K562 (cell line): ENCODE results near the gene SPAG7. TPM values are rescaled to one million over a fixed set of nuclear protein-coding genes. Genes with fewer than 3 reads are reported as not detected.

Experiments used
- ATF1 ChIP-seq, 2 experiments: fragments of 450-650 bp in 1 of 2; IDR thresholded peaks; 2 replicates each; pipeline ENCODE4 v1.6.1; 2016; ENCODE audit warnings: missing compliant biosample characterization in 1 of 2, missing genetic modification characterization in 1 of 2
- EGR1 ChIP-seq: fragments of 450-650 bp; conservative IDR thresholded peaks from 2 replicates; pipeline ENCODE4 v1.6.1; 2017; ENCODE audit warnings: mild to moderate bottlenecking
- ELF1 ChIP-seq: fragments of 200-800 bp; sonication (Bioruptor generic); IDR thresholded peaks from 2 replicates; pipeline ENCODE4 v1.6.1; 2016; ENCODE audit warnings: missing genetic modification characterization, missing compliant biosample characterization
- EZH2 ChIP-seq: IDR thresholded peaks from 2 replicates; pipeline ENCODE4 v1.6.1; 2012; ENCODE audit warnings: low read depth, mild to moderate bottlenecking, inconsistent platforms, low read length, borderline replicate concordance
- MYC ChIP-seq, 2 experiments: fragments of 250-450 bp in 1 of 2; sonication (Bioruptor Pico) in 1 of 2; IDR thresholded peaks; 2 replicates each; pipeline versions ENCODE4 v1.5.1 to v1.6.1; 2012 to 2021; ENCODE audit warnings: low read depth in 2 of 2, borderline replicate concordance in 1 of 2, improper control_type of control experiment in 1 of 2, low read length in 1 of 2, mild to moderate bottlenecking in 1 of 2, moderate library complexity in 1 of 2
- RFX1 ChIP-seq: fragments of 450-650 bp; IDR thresholded peaks from 2 replicates; pipeline ENCODE4 v1.6.1; 2016; ENCODE audit warnings: mild to moderate bottlenecking, moderate library complexity
- SRSF7 ChIP-seq: fragments of 200-400 bp; formaldehyde crosslinking; optimal IDR thresholded peaks from 2 replicates; pipeline ENCODE3; 2017; ENCODE audit warnings: mild to moderate bottlenecking, low read depth, low read length
- TCF7L2 ChIP-seq: fragments of 150-350 bp; IDR thresholded peaks from 2 replicates; pipeline ENCODE4 v1.6.1; 2016; ENCODE audit warnings: low read depth, mild to moderate bottlenecking, low read length, moderate library complexity
- ZNF133 ChIP-seq: fragments of 250-450 bp; sonication (Bioruptor Pico); IDR thresholded peaks from 2 replicates; pipeline ENCODE4 v1.4.0; 2020; ENCODE audit warnings: mild to moderate bottlenecking
- ZNF586 ChIP-seq: fragments of 450-650 bp; formaldehyde crosslinking; conservative IDR thresholded peaks from 2 replicates; pipeline ENCODE4 v1.4.0; 2020; ENCODE audit warnings: mild to moderate bottlenecking, moderate library complexity
- ZSCAN32 ChIP-seq: fragments of 450-650 bp; formaldehyde crosslinking; IDR thresholded peaks from 2 replicates; pipeline ENCODE4 v1.4.0; 2020; ENCODE audit warnings: mild to moderate bottlenecking, moderate library complexity
- polyA plus RNA-seq, 8 experiments: library from polyadenylated mRNA; depleted of rRNA in 4 of 8; stranded (reverse) in 5 of 8; unstranded in 3 of 8; fragments of >200 nt; fragmentation: Nextera tagmentation in 2 of 8; fragmentation: Illumina TruSeq in 1 of 8; extraction: Ambion mirVana in 2 of 8; extraction: Trizol in 1 of 8; gene quantifications; 2 replicates each; pipeline versions ENCODE4 v1.2.1 to v1.2.3, GENCODE V29; 2011 to 2014; ENCODE audit warnings: inconsistent platforms in 1 of 8, missing spikeins in 1 of 8
- total RNA-seq, 7 experiments: library from RNA; depleted of rRNA in 6 of 7; stranded (reverse); fragments of >200 nt in 6 of 7; fragmentation: Illumina TruSeq in 2 of 7; extraction: Trizol in 2 of 7; gene quantifications; 2 replicates each; pipeline versions ENCODE4 v1.2.1 to v1.2.3, GENCODE V29; 2011 to 2021; ENCODE audit warnings: low replicate concordance in 1 of 7
- TF ChIP-seq, protein P1 (sequence below): sonication (generic); formaldehyde crosslinking; IDR thresholded peaks from 2 replicates; pipeline ENCODE4 v1.8.0; 2023; ENCODE audit warnings: mild to moderate bottlenecking, missing genetic modification reagents
- TF ChIP-seq, protein P2 (sequence below), 2 experiments: fragments of 450-650 bp; conservative IDR thresholded peaks; 2 replicates each; pipeline ENCODE4 v1.6.1; 2017; ENCODE audit warnings: mild to moderate bottlenecking in 2 of 2, moderate library complexity in 2 of 2
- TF ChIP-seq, protein P3 (sequence below): fragments of 450-650 bp; formaldehyde crosslinking; IDR thresholded peaks from 2 replicates; pipeline ENCODE4 v1.4.0; 2022; ENCODE audit warnings: missing genetic modification characterization
- TF ChIP-seq, protein P4 (sequence below): IDR thresholded peaks from 2 replicates; pipeline ENCODE4 v1.6.1; 2016; ENCODE audit warnings: missing genetic modification characterization, missing compliant biosample characterization
- TF ChIP-seq, protein P5 (sequence below): fragments of 250-450 bp; sonication (Bioruptor Pico); IDR thresholded peaks from 2 replicates; pipeline ENCODE4 v1.5.0; 2021

Gene SPAG7
- total and polyA plus RNA-seq, 9 of the 15 experiments (the other 6 are each of a cell fraction or from before 2014, with no cell fraction given): 5.6 to 53.5 (median 36.3) TPM

DNA sequence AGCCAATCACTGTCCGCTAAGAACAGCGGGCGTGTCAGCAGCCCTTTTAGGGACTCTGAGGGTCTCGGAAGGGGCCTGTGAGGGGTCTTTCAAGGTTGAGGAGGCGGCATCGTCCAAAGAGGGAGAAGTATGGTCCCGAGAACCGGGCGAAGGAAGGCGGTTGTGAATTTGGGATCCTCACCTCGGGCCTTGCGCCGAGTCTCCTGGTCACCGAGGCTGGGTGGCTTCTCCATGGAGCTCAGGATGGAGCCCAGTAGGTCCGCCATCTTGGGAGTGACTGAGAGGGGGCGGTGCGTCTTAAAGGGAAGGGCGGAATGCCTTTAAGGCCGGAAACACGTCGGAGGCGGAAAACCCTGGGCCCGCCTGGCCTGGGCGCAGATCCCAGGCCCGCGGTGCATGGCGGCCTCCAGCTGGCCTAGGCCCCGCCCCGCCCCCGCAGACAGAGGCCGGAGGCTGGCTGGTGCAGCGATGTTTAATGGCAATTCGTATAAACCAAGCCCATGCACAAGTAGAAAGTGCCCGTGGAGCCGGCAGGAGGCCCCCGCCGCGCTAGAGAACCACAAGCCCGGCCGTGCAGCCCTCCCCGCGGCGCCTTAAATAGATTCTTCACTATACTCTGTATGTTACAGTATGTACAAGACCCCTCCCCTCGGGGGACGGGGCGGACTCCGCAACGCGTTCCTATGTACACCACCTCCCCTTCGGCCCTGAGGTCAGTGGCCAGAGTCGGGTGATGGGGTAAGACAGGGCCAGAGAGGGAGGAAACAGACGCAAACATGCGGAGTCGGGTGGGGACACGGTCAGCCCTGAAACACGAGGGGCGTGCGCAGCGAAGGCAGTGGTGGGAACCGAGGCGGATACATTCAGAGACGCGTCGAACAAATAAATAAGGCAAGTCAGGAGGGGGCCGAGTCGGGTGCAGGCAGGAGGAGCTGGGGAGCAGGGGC is at the start of gene SPAG7 (continued):
- TF ChIP-seq, protein P1, sequence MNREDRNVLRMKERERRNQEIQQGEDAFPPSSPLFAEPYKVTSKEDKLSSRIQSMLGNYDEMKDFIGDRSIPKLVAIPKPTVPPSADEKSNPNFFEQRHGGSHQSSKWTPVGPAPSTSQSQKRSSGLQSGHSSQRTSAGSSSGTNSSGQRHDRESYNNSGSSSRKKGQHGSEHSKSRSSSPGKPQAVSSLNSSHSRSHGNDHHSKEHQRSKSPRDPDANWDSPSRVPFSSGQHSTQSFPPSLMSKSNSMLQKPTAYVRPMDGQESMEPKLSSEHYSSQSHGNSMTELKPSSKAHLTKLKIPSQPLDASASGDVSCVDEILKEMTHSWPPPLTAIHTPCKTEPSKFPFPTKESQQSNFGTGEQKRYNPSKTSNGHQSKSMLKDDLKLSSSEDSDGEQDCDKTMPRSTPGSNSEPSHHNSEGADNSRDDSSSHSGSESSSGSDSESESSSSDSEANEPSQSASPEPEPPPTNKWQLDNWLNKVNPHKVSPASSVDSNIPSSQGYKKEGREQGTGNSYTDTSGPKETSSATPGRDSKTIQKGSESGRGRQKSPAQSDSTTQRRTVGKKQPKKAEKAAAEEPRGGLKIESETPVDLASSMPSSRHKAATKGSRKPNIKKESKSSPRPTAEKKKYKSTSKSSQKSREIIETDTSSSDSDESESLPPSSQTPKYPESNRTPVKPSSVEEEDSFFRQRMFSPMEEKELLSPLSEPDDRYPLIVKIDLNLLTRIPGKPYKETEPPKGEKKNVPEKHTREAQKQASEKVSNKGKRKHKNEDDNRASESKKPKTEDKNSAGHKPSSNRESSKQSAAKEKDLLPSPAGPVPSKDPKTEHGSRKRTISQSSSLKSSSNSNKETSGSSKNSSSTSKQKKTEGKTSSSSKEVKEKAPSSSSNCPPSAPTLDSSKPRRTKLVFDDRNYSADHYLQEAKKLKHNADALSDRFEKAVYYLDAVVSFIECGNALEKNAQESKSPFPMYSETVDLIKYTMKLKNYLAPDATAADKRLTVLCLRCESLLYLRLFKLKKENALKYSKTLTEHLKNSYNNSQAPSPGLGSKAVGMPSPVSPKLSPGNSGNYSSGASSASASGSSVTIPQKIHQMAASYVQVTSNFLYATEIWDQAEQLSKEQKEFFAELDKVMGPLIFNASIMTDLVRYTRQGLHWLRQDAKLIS (CRISPR knock-in tag): peak; percentile 66; the same call in 1 of the 2 replicates
- TF ChIP-seq, protein P2, sequence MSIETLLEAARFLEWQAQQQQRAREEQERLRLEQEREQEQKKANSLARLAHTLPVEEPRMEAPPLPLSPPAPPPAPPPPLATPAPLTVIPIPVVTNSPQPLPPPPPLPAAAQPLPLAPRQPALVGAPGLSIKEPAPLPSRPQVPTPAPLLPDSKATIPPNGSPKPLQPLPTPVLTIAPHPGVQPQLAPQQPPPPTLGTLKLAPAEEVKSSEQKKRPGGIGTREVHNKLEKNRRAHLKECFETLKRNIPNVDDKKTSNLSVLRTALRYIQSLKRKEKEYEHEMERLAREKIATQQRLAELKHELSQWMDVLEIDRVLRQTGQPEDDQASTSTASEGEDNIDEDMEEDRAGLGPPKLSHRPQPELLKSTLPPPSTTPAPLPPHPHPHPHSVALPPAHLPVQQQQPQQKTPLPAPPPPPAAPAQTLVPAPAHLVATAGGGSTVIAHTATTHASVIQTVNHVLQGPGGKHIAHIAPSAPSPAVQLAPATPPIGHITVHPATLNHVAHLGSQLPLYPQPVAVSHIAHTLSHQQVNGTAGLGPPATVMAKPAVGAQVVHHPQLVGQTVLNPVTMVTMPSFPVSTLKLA (conservative IDR thresholded peaks at IDR 0.05): peak; percentile 40 to 72; a peak in 3 of 4 replicates
- peak; percentile 66 for TF ChIP-seq MYC (IDR thresholded peaks at IDR 0.05; ENCODE audit: low read depth, low read length)
- TF ChIP-seq MYC (CRISPR knock-in tag; IDR thresholded peaks at IDR 0.05; ENCODE audit: borderline replicate concordance, low read depth): no peak
- peak; percentile 92 for TF ChIP-seq EGR1
- TF ChIP-seq, protein P3, sequence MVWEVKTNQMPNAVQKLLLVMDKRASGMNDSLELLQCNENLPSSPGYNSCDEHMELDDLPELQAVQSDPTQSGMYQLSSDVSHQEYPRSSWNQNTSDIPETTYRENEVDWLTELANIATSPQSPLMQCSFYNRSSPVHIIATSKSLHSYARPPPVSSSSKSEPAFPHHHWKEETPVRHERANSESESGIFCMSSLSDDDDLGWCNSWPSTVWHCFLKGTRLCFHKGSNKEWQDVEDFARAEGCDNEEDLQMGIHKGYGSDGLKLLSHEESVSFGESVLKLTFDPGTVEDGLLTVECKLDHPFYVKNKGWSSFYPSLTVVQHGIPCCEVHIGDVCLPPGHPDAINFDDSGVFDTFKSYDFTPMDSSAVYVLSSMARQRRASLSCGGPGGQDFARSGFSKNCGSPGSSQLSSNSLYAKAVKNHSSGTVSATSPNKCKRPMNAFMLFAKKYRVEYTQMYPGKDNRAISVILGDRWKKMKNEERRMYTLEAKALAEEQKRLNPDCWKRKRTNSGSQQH (CRISPR knock-in tag): no peak
- TF ChIP-seq, protein P4, sequence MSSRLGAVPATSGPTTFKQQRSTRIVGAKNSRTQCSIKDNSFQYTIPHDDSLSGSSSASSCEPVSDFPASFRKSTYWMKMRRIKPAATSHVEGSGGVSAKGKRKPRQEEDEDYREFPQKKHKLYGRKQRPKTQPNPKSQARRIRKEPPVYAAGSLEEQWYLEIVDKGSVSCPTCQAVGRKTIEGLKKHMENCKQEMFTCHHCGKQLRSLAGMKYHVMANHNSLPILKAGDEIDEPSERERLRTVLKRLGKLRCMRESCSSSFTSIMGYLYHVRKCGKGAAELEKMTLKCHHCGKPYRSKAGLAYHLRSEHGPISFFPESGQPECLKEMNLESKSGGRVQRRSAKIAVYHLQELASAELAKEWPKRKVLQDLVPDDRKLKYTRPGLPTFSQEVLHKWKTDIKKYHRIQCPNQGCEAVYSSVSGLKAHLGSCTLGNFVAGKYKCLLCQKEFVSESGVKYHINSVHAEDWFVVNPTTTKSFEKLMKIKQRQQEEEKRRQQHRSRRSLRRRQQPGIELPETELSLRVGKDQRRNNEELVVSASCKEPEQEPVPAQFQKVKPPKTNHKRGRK: no peak
- no peak for TF ChIP-seq EZH2
- TF ChIP-seq ZNF133 (CRISPR knock-in tag): no peak
- no peak for TF ChIP-seq ZSCAN32 (CRISPR knock-in tag)
- no peak for TF ChIP-seq SRSF7
- TF ChIP-seq RFX1: no peak
- TF ChIP-seq, protein P5, sequence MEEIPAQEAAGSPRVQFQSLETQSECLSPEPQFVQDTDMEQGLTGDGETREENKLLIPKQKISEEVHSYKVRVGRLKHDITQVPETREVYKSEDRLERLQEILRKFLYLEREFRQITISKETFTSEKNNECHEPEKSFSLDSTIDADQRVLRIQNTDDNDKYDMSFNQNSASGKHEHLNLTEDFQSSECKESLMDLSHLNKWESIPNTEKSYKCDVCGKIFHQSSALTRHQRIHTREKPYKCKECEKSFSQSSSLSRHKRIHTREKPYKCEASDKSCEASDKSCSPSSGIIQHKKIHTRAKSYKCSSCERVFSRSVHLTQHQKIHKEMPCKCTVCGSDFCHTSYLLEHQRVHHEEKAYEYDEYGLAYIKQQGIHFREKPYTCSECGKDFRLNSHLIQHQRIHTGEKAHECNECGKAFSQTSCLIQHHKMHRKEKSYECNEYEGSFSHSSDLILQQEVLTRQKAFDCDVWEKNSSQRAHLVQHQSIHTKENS (CRISPR knock-in tag): no peak
- no peak for TF ChIP-seq ATF1 (CRISPR knock-in tag; IDR thresholded peaks at IDR 0.05)
- TF ChIP-seq ATF1 (tag; IDR thresholded peaks at IDR 0.05): peak; percentile 67
- no peak for TF ChIP-seq ZNF586 (CRISPR knock-in tag)
- no peak for TF ChIP-seq TCF7L2
- no peak for TF ChIP-seq ELF1 (tag)
